GM12878 (cell line): ENCODE measurements around the gene DENND1A. TPM values are rescaled to one million over a fixed set of nuclear protein-coding genes. Genes with fewer than 3 reads are reported as not detected.

Source experiments
- ATAC-seq: fragments of 200-7000 bp; cut with Tn5 transposase; 3 replicates; pipeline ENCODE4 v1.9.1; 2020; ENCODE audit warnings: mild to moderate bottlenecking, moderate library complexity
- BruUV-seq: library from RNA; stranded (reverse); fragments of 400-500 nt; replicated peaks from 2 replicates; lab custom pipeline; 2021; lab: Mats Ljungman, UMichigan
- CTCF ChIA-PET: fragments of 300-600 bp; sonication (Branson Sonifier 250); formaldehyde crosslinking; extraction: SDS; loops from one replicate; lab custom pipeline; 2021; ENCODE audit warnings: inconsistent platforms; lab: Yijun Ruan, JAX
- POLR2A ChIA-PET: fragments of 350-600 bp; formaldehyde crosslinking; extraction: SDS; loops from one replicate; lab custom pipeline; 2021; ENCODE audit warnings: inconsistent platforms; lab: Charles Lee
- RAD21 ChIA-PET: fragments of 300-600 bp; sonication (Branson Sonifier 250); formaldehyde crosslinking; loops from one replicate; lab custom pipeline; 2023; ENCODE audit warnings: antibody characterized with exemption; ENCODE audit not compliant: unreplicated experiment; lab: Charles Lee
- SMC1A ChIA-PET: fragments of 300-600 bp; sonication (Branson Sonifier 250); formaldehyde crosslinking; loops from one replicate; lab custom pipeline; 2023; ENCODE audit not compliant: unreplicated experiment, uncharacterized antibody; lab: Charles Lee
- DNase-seq: peaks from one replicate; pipeline ENCODE4 v3.0.0-alpha.2; 2011; ENCODE audit warnings: low read depth, low spot score
- FAIRE-seq: peaks from 3 replicates; lab custom pipeline; 2011; peaks lifted over from hg19 to GRCh38; lab: Jason Lieb, UNC
- H2AFZ ChIP-seq: 2 replicates; pipeline ENCODE4 v1.6.0; 2011; ENCODE audit warnings: low read depth, low read length, control low read depth; ENCODE audit not compliant: control insufficient read depth
- H3K27ac ChIP-seq: 2 replicates; pipeline ENCODE4 v1.5.1; 2011; ENCODE audit warnings: control low read depth; ENCODE audit not compliant: control insufficient read depth, insufficient read depth
- H3K27me3 ChIP-seq, 2 experiments: replicated peaks in 1 of 2; 2 replicates each; pipeline versions ENCODE4 v1.6.0 to v1.6.1; 2011; ENCODE audit warnings: low read length in 1 of 2; ENCODE audit not compliant: control insufficient read depth in 2 of 2, insufficient read depth in 2 of 2
- H3K36me3 ChIP-seq, 2 experiments: 2 replicates each; pipeline ENCODE4 v1.5.1; 2011; ENCODE audit warnings: low read length in 1 of 2; ENCODE audit not compliant: control insufficient read depth in 2 of 2, insufficient read depth in 2 of 2
- H3K4me1 ChIP-seq: 2 replicates; pipeline ENCODE4 v1.6.1; 2011; ENCODE audit warnings: mild to moderate bottlenecking, low read length, moderate library complexity, mixed read lengths; ENCODE audit not compliant: control insufficient read depth, insufficient read depth
- H3K4me2 ChIP-seq: 2 replicates; pipeline ENCODE4 v1.6.0; 2011; ENCODE audit warnings: control low read depth; ENCODE audit not compliant: control insufficient read depth, insufficient read depth
- H3K4me3 ChIP-seq: fragments of 200-600 bp; sonication (generic); 2 replicates; pipeline ENCODE4 v1.5.1; 2016
- H3K79me2 ChIP-seq: 2 replicates; pipeline ENCODE4 v1.6.0; 2011; ENCODE audit warnings: low read length; ENCODE audit not compliant: control insufficient read depth, insufficient read depth
- H3K9ac ChIP-seq: 2 replicates; pipeline ENCODE4 v1.8.0; 2011; ENCODE audit warnings: low read length, control low read depth, mixed read lengths; ENCODE audit not compliant: control insufficient read depth, insufficient read depth
- H3K9me3 ChIP-seq: replicated peaks from 3 replicates; pipeline ENCODE4 v1.5.1; 2011; ENCODE audit warnings: mild to moderate bottlenecking, low read length; ENCODE audit not compliant: control insufficient read depth, insufficient read depth
- H4K20me1 ChIP-seq: 2 replicates; pipeline ENCODE4 v1.6.0; 2011; ENCODE audit not compliant: control insufficient read depth, insufficient read depth
- PBX3 ChIP-seq: IDR thresholded peaks from 2 replicates; pipeline ENCODE4 v1.6.1; 2011; ENCODE audit warnings: mild to moderate bottlenecking, low read depth, low read length, moderate library complexity; ENCODE audit not compliant: insufficient replicate concordance
- PRDM15 ChIP-seq: fragments of 450-650 bp; formaldehyde crosslinking; IDR thresholded peaks from 2 replicates; pipeline ENCODE4 v1.4.0; 2020; ENCODE audit warnings: mild to moderate bottlenecking, moderate library complexity
- SUPT20H ChIP-seq: IDR thresholded peaks from 2 replicates; pipeline ENCODE4 v1.6.1; 2011; ENCODE audit warnings: low read depth, mild to moderate bottlenecking, low read length, moderate library complexity, borderline replicate concordance; ENCODE audit not compliant: control insufficient read depth
- WGBS: methylation state at CpG from one replicate; pipeline ENCODE4 v1.1.6; 2016; ENCODE audit warnings: low lambda C conversion rate; ENCODE audit not compliant: insufficient replicate concordance, insufficient coverage; ENCODE audit errors: missing lambda C conversion rate; 5-methylcytosine and 5-hydroxymethylcytosine counted together
- in situ Hi-C: fragments of 300-500 bp; cut with MboI; formaldehyde crosslinking; loops from 9 replicates; pipeline ENCODE4 v1.14.3; 2018; ENCODE audit warnings: mixed read lengths
- intact Hi-C: fragments of 100-400 bp; cut with micrococcal nuclease; formaldehyde crosslinking; loops from one replicate; pipeline ENCODE4 v1.14.2; 2022; ENCODE audit not compliant: unreplicated experiment
- polyA plus RNA-seq, 11 experiments: library from polyadenylated mRNA; depleted of rRNA in 4 of 11; unstranded in 6 of 11; stranded (reverse) in 5 of 11; fragments of >200 nt; fragmentation: Nextera tagmentation in 4 of 11; fragmentation: Illumina TruSeq in 1 of 11; extraction: Ambion mirVana in 4 of 11; extraction: Trizol in 1 of 11; gene quantifications; 1 replicate in 1 of 11; 2 replicates in 10 of 11; pipeline versions ENCODE4 v1.2.1 to v1.2.3, GENCODE V29; 2011 to 2016; ENCODE audit warnings: inconsistent platforms in 2 of 11, missing spikeins in 2 of 11, low read depth in 1 of 11
- total RNA-seq, 4 experiments: library from RNA; depleted of rRNA in 3 of 4; stranded (reverse); fragments of >200 nt in 3 of 4; fragmentation: Illumina TruSeq in 1 of 4; extraction: Trizol in 1 of 4; gene quantifications; 2 replicates each; pipeline versions ENCODE4 v1.2.1 to v1.2.3, GENCODE V29; 2013 to 2021
- TF ChIP-seq, protein P1 (sequence below): IDR thresholded peaks from 2 replicates; pipeline ENCODE4 v1.6.1; 2011; ENCODE audit warnings: borderline replicate concordance, low read depth, mild to moderate bottlenecking, moderate library complexity, low read length; ENCODE audit not compliant: insufficient read depth, poor library complexity, severe bottlenecking

The DENND1A gene
- total and polyA plus RNA-seq, 10 of the 15 experiments (the other 5 are each of a cell fraction or from before 2014, with no cell fraction given): 14.1 to 48.6 (median 35.2) TPM

DNA sequence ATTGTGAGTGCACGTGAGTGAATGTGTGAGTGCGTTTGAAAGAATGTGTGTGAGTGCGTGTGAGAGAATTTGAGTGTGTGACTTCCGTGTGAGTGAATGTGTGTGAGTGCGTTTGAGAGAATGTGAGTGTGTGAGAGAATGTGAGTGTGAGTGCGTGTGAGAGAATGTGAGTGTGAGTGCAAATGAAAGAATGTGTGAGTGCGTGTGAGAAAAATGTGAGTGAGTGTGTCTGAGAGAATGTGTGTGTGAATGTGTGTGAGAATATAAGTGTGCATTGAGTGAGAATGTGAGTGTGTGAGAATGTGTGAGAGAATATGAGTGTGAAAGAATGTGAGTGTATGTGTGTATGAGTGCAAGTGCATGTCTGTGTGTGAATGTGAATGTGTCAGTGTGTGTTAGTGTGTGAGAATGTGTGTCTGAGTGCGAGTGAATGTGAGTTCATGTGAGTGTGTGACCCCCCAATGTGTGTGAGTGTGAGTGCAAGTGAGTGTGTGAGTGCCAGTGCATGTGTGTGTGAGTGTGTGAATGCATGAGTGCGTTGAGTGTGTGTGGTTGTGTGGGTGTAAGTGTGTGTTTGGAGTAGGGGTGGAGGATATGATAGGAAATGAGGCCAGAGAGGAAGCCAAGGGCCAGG, 43.8 kb upstream of the DENND1A start:
- Histone ChIP-seq H3K36me3 (no peaks in the 10 kb centered on the region), H3K4me2 (no peak overlapping the region), H3K79me2 (no peaks in the 10 kb centered on the region), H3K9me3 (peaks cover 4% of the 10 kb centered on the region; the same call in 1 of the 3 replicates), H3K27me3 (no peaks in the 10 kb centered on the region), H3K4me3 (no peak overlapping the region), H4K20me1 (no peaks in the 10 kb centered on the region), H2AFZ (no peak overlapping the region), H3K27ac (no peak overlapping the region), H3K4me1 (no peaks in the 10 kb centered on the region), H3K9ac (no peak overlapping the region)
- no peak for TF ChIP-seq PRDM15 (CRISPR knock-in tag)
- TF ChIP-seq PBX3: peak; percentile 21
- TF ChIP-seq, protein P1, sequence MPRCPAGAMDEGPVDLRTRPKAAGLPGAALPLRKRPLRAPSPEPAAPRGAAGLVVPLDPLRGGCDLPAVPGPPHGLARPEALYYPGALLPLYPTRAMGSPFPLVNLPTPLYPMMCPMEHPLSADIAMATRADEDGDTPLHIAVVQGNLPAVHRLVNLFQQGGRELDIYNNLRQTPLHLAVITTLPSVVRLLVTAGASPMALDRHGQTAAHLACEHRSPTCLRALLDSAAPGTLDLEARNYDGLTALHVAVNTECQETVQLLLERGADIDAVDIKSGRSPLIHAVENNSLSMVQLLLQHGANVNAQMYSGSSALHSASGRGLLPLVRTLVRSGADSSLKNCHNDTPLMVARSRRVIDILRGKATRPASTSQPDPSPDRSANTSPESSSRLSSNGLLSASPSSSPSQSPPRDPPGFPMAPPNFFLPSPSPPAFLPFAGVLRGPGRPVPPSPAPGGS: peak; percentile 71
- no peak for TF ChIP-seq SUPT20H
- no TSS peak for BruUV-seq
- RAD21 ChIA-PET: interaction anchor here (0.6 to 1.0 kb wide), 2 partner anchors 12 to 147 kb away, joined by 3 to 5 read pairs; no protein-coding TSS in a partner anchor
- 80% methylated on average over 8 of the region's 9 CpGs for WGBS
- in situ Hi-C loops: no loop called here
- SMC1A ChIA-PET: no interaction called here
- FAIRE-seq: no peak
- DNase-seq: no peak
- no peak for ATAC-seq
- intact Hi-C loops: loop anchor here (2.0 kb wide), 1 partner anchor 15 kb away; no protein-coding TSS in a partner anchor
- CTCF ChIA-PET: no interaction called here
- POLR2A ChIA-PET: no interaction called here
